NCI-H345 (cell line): ENCODE results near the gene DCC.

Experiments used
- DNase-seq: peaks from one replicate; lab custom pipeline; 2025; lab: John Stamatoyannopoulos, UW

Gene DCC

GRCh38 chr18:52602820-52603219 lies 262.8 kb downstream of the DCC start:
- DNase-seq, result no peak

- DNase-seq, result no peak
Observed at GRCh38 chr18:52605345-52605744, 265.3 kb downstream of the DCC start.

GRCh38 chr18:52607985-52608384 lies 268.0 kb downstream of the DCC start:
- no peak for DNase-seq

- DNase-seq, result no peak
Observed at GRCh38 chr18:52610451-52611115, 270.6 kb downstream of the DCC start.

GRCh38 chr18:52612406-52612805 lies 272.4 kb downstream of the DCC start:
- no peak for DNase-seq

GRCh38 chr18:52615321-52615720 lies 275.3 kb downstream of the DCC start:
- DNase-seq, result no peak

GRCh38 chr18:52615943-52616342 lies 275.9 kb downstream of the DCC start:
- DNase-seq, result no peak

- DNase-seq, result no peak
Observed at GRCh38 chr18:52617931-52618330, 277.9 kb downstream of the DCC start.

- DNase-seq, result no peak
Observed at GRCh38 chr18:52620926-52621439, 281.0 kb downstream of the DCC start.

- no peak for DNase-seq
Observed at GRCh38 chr18:52624702-52625101, 284.7 kb downstream of the DCC start.

- no peak for DNase-seq
Observed at GRCh38 chr18:52636536-52636935, 296.5 kb downstream of the DCC start.

GRCh38 chr18:52648201-52648600 lies 308.2 kb downstream of the DCC start:
- DNase-seq, result no peak

- DNase-seq, result no peak
Observed at GRCh38 chr18:52652391-52652790, 312.4 kb downstream of the DCC start.

- DNase-seq, result no peak
Observed at GRCh38 chr18:52657043-52657805, 317.2 kb downstream of the DCC start.

GRCh38 chr18:52667463-52668065 lies 327.6 kb downstream of the DCC start:
- DNase-seq, result peak; percentile 9

- peak; percentile 30 for DNase-seq
Observed at GRCh38 chr18:52670896-52671295, 330.9 kb downstream of the DCC start.

- no peak for DNase-seq
Observed at GRCh38 chr18:52678034-52678433, 338.0 kb downstream of the DCC start.

GRCh38 chr18:52678551-52678950 lies 338.6 kb downstream of the DCC start:
- DNase-seq, result no peak

GRCh38 chr18:52679354-52679753 lies 339.4 kb downstream of the DCC start:
- DNase-seq, result no peak

- DNase-seq, result no peak
Observed at GRCh38 chr18:52682260-52682659, 342.3 kb downstream of the DCC start.

- no peak for DNase-seq
Observed at GRCh38 chr18:52685316-52685715, 345.3 kb downstream of the DCC start.

GRCh38 chr18:52691841-52692240 lies 351.8 kb downstream of the DCC start:
- no peak for DNase-seq

- DNase-seq, result no peak
Observed at GRCh38 chr18:52694804-52695203, 354.8 kb downstream of the DCC start.
